Measurements from ENCODE around the gene KCNAB1. TPM values are rescaled to one million over a fixed set of nuclear protein-coding genes. Genes with fewer than 3 reads are reported as not detected.

The KCNAB1 gene
- total RNA-seq, 2 experiments from 2014 or later, result not detected

- Histone ChIP-seq H3K36me3 (ENCODE audit: insufficient read depth, low read length) (no peaks in the 10 kb centered on the region), H3K4me3 (ENCODE audit: low read depth, low read length, poor library complexity, severe bottlenecking) (no peak overlapping the region), H3K27ac (ENCODE audit: low read depth, low read length, poor library complexity, severe bottlenecking) (no peak overlapping the region), H4K20me1 (ENCODE audit: insufficient read depth, low read length) (no peaks in the 10 kb centered on the region), H3K9me3 (ENCODE audit: low read length) (no peaks in the 10 kb centered on the region), H2AFZ (ENCODE audit: low read length) (no peak overlapping the region), H3K4me2 (ENCODE audit: low read length) (no peak overlapping the region), H3K79me2 (ENCODE audit: insufficient read depth, low read depth, low read length) (no peaks in the 10 kb centered on the region), H3K4me1 (ENCODE audit: insufficient read depth, low read length, poor library complexity, severe bottlenecking) (no peaks in the 10 kb centered on the region), H3K9me2 (ENCODE audit: insufficient read depth, low read length) (no peaks in the 10 kb centered on the region)
- ChIA-PET POLR2A (interaction anchor here (0.7 to 1.3 kb wide), 2 partner anchors 15 to 648 kb away, joined by 3 to 4 read pairs; no protein-coding TSS in a partner anchor), CTCF (ENCODE audit: unreplicated experiment) (no interaction called here)
- TF ChIP-seq EZH2phosphoT487 (IDR thresholded peaks at IDR 0.05; ENCODE audit: borderline replicate concordance, low read depth, low read length) (no peak), CTCF (conservative IDR thresholded peaks at IDR 0.05; ENCODE audit: low read length) (no peak)
- DNase-seq (ENCODE audit: low spot score), result no peak
- BruUV-seq (replicated peaks), result no TSS peak
- intact Hi-C loops (cut with micrococcal nuclease; ENCODE audit: unreplicated experiment), result no loop called here
These were observed 173.2 kb downstream of the KCNAB1 start for GRCh38 chr3:156293566-156293965.

- BruUV-seq (replicated peaks), result no TSS peak
- no peaks in the 10 kb centered on the region for H3K79me2 ChIP-seq (ENCODE audit: insufficient read depth, low read depth, low read length)
- no peaks in the 10 kb centered on the region for H3K9me2 ChIP-seq (ENCODE audit: insufficient read depth, low read length)
- no peaks in the 10 kb centered on the region for H3K4me1 ChIP-seq (ENCODE audit: insufficient read depth, low read length, poor library complexity, severe bottlenecking)
- TF ChIP-seq CTCF (conservative IDR thresholded peaks at IDR 0.05; ENCODE audit: low read length) (no peak), EZH2phosphoT487 (IDR thresholded peaks at IDR 0.05; ENCODE audit: borderline replicate concordance, low read depth, low read length) (no peak)
- H3K36me3 ChIP-seq (ENCODE audit: insufficient read depth, low read length), result no peaks in the 10 kb centered on the region
- CTCF ChIA-PET (ENCODE audit: unreplicated experiment), result no interaction called here
- DNase-seq (ENCODE audit: low spot score), result no peak
- H4K20me1 ChIP-seq (ENCODE audit: insufficient read depth, low read length), result no peaks in the 10 kb centered on the region
- H3K9me3 ChIP-seq (ENCODE audit: low read length), result no peaks in the 10 kb centered on the region
- no peak overlapping the region for H3K4me2 ChIP-seq (ENCODE audit: low read length)
- intact Hi-C loops (cut with micrococcal nuclease; ENCODE audit: unreplicated experiment), result no loop called here
- H3K27ac ChIP-seq (ENCODE audit: low read depth, low read length, poor library complexity, severe bottlenecking), result no peak overlapping the region
- H3K4me3 ChIP-seq (ENCODE audit: low read depth, low read length, poor library complexity, severe bottlenecking), result no peak overlapping the region
- POLR2A ChIA-PET, result interaction anchor here (0.6 kb wide), 2 partner anchors 242 to 288 kb away, joined by 3 to 5 read pairs; no protein-coding TSS in a partner anchor
- no peak overlapping the region for H2AFZ ChIP-seq (ENCODE audit: low read length)
These were observed 177.2 kb downstream of the KCNAB1 start for GRCh38 chr3:156297582-156297981.

GRCh38 chr3:156298014-156298413, 177.6 kb downstream of the KCNAB1 start:
- TF ChIP-seq EZH2phosphoT487 (IDR thresholded peaks at IDR 0.05; ENCODE audit: borderline replicate concordance, low read depth, low read length) (no peak), CTCF (conservative IDR thresholded peaks at IDR 0.05; ENCODE audit: low read length) (no peak)
- DNase-seq (ENCODE audit: low spot score), result no peak
- Histone ChIP-seq H2AFZ (ENCODE audit: low read length) (no peak overlapping the region), H3K4me1 (ENCODE audit: insufficient read depth, low read length, poor library complexity, severe bottlenecking) (no peaks in the 10 kb centered on the region), H4K20me1 (ENCODE audit: insufficient read depth, low read length) (no peaks in the 10 kb centered on the region), H3K27ac (ENCODE audit: low read depth, low read length, poor library complexity, severe bottlenecking) (no peak overlapping the region), H3K4me3 (ENCODE audit: low read depth, low read length, poor library complexity, severe bottlenecking) (no peak overlapping the region), H3K4me2 (ENCODE audit: low read length) (no peak overlapping the region), H3K9me2 (ENCODE audit: insufficient read depth, low read length) (no peaks in the 10 kb centered on the region), H3K79me2 (ENCODE audit: insufficient read depth, low read depth, low read length) (no peaks in the 10 kb centered on the region), H3K36me3 (ENCODE audit: insufficient read depth, low read length) (no peaks in the 10 kb centered on the region), H3K9me3 (ENCODE audit: low read length) (no peaks in the 10 kb centered on the region)
- no TSS peak for BruUV-seq (replicated peaks)
- intact Hi-C loops (cut with micrococcal nuclease; ENCODE audit: unreplicated experiment), result no loop called here
- ChIA-PET POLR2A (no interaction called here), CTCF (ENCODE audit: unreplicated experiment) (no interaction called here)

Data from OCI-LY7 (cell line).